M059J (cell line): ENCODE measurements around the gene SOHLH2. TPM values are rescaled to one million over a fixed set of nuclear protein-coding genes. Genes with fewer than 3 reads are reported as not detected.

Experiments
- DNase-seq: peaks from one replicate; pipeline ENCODE4 v3.0.0-alpha.2; 2012; ENCODE audit warnings: low read depth
- total RNA-seq: library from RNA; depleted of rRNA; stranded (reverse); fragments of >200 nt; shearing (Covaris generic); gene quantifications from 2 replicates; pipeline ENCODE4 v1.2.3, GENCODE V29; 2014

Gene SOHLH2
- total RNA-seq, 1 experiment from 2014 or later, result 1.7 TPM

DNA sequence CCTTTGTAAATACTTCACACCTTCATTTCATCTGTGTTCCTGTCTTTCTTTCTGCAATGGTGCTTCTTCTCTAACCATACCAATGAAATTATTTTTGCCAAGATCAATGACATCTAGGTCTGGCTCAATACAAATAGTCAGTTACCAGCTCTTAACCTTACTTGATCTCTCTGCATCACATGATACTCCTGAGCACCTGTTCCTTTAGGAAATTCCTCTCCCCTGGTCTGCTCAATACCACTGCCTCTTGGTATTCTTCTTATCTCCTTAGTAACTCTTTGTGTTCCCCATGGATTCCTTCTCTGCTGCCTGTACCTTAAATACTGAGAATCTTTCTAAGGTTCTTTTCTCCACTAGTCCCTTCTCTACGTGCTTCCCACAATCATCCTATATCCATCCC, 25.9 kb downstream of the SOHLH2 start:
- DNase-seq, result no peak

DNA sequence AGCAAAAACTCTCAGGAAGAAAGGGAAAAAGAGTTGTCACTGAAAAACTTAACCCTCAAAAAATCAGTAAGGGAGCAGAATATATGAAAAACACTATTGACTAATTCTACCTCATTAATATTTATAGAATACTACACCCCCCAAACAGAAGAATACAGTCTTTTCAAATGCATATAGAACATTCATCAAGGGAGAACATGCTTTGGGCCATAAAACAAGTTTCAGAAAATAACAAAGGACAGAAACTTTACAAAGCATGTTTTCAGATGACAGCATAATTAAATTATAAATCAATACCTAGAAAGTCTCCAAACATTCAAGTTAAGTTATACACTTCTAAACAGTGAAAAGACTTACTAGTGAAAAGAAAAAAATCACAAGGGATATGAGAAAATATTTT, 30.5 kb downstream of the SOHLH2 start:
- no peak for DNase-seq

DNA sequence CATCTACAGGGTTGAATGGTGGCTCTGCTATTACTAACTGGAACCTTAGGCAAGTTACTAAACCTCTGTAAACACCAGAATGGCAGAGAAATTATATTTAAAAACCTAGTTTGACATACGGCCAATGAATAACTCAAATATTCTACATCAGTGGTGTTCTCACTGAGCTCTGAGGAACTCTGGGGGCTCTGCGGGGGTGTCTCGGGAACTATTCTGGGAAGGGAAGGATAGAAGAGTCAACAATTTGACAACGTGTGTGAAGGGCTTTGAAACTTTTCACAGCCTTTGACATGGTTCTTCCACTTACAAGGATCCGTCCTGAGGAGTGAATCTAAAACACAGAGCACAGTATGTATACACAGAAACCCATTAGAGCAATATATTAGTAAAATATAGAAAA, 38.7 kb downstream of the SOHLH2 start:
- no peak for DNase-seq

DNA sequence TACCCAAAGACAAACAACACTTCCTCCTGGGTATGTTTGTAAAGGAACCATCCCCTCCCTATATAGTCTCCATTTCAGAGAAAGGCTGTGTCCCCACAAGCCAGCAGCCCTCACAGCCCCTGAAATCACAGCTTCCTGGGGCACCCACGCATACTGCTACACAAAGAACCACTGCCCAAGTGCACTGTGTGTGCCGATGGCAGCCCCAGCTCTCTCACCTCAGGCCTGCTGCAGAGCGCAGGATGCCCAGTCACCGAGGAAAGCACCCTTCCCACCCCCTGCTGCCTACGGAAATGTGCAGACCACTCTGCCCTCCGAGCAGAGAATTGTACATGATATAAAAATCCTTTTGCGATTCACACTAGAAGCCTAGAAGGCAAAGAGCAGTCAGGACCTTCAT, 39.4 kb downstream of the SOHLH2 start:
- DNase-seq, result no peak

DNA sequence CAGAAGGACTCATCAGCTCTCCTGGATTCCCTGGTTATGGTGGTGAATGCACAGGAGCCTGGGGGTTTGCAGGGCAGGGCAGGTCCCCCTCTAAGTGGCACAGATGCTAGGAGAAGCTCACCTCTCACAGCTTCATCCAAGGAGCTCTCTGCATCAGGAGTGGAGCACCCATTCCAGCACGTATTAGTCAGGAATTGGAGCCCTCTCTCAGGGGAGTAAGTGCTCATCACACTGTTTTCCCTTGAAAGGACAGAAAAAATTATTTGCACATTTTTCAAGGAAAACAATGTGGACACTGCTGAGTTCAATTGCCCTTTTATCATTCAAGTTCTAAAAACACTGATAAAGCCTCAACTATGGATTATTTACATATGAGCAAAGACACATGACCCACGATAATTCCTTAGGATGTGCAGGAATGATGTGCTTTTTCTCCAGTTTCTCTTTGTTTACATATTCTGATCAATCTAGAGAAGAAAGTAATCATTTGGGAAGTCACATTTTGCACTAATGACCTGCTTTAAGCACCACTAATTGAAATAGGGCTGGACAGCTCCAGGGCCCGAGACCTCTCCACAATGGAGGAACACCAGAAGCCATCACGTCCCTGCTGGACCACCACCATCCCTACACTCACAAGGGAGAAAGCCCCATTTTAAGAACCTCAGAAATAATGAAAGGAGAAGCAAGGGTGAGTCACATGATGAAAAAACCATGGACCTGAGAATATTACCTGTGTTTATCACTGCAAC, 40.6 kb downstream of the SOHLH2 start:
- DNase-seq, result no peak

DNA sequence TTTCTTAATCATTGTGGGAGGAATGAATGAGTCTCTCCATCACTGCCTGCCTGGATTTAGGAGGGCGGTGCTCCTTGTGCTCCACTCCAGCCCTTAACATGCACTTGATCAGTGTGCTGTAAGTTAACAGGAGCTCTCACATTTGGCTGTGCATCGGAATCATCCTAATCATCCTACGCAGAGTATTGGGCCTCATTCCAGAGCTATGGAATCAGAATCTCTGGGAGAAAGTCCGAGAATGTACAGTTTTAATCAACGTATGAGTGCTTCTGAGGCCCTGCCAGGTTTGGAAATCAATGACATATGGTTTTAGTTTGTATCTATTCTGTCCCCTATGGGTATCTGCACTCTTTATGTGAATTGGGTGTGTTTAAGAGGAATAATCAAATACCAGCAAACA, 48.3 kb downstream of the SOHLH2 start:
- no peak for DNase-seq

DNA sequence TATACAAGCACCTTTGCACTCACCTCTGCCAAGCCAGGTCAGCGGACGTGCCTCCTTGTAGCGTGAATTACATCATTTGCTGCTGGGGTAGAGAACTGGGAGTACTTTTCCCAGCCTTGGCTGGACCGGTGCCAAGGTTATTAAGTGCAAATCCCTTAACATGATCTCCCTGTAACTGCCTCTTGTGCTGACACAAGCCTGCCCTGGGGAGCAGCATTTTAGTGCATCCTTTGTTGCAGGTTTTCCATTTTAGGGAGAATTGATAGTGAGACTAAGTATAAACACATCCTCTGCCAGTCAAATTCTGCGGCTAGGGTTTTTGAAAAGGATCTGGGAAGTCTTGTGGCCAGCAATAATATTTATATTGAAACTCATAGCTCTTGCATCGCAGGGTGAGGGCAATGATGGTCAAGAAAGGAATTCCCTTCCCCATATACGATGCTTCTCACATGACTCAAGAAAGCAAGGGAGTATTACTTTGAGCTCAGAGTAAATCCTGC, 50.5 kb downstream of the SOHLH2 start:
- DNase-seq, result peak; percentile 93

DNA sequence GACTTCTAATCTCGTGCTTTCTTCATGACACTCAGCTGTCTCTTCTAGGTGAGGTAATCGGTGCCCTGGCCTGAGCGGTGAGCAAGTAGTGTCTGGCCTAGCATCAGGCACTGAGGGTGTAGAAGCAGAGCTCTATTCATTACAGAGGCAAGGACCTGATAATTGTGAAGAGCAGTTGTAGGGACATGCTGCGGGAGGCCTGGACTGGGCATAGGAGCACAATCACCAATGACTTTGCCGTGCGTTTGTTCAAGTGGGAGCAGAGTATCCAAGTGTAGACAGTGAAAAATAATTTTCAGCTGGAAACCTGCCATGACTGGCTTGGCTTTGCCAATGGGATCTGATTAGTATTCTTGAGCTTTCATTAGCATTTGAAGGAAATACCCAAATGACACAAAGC, 51.1 kb downstream of the SOHLH2 start:
- no peak for DNase-seq

DNA sequence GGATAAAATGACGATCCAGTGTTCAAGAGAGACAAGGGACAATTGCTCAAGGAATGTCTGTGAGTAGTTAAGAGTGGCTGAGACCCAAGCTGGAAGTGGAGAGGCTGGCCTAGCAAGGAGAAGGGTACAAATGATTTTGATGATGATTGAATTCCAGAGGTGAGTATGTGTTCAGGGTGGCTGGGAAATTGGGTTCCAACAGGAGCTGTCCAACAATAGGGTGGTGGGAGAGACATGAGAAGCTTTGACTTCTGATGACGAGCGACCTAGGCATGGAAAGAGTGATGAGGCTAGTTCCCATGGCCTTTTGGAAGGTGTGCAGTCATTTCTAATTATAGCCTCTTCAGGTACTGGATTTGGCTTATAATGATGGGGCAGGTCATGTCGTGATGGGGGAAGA, 54.1 kb downstream of the SOHLH2 start:
- DNase-seq, result no peak

DNA sequence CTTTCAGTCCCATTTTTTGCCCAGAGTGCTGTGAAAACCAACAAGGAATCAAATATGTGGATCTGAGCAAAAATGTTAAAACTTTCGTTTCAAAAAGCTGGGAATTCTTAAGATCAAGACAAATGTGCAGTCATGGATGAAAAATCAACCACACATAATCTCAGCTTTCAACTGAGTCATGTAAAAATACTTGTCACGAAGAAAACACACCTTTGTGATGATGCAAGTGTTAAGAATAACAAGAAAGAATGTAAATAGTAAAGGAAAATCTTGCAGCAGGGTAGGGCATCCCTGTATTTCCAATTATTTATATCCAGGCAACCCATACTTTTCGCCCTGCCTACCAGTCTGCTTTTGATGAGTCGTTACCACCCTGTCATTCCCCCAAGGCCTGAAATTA, 55.7 kb downstream of the SOHLH2 start:
- DNase-seq, result peak; percentile 76

DNA sequence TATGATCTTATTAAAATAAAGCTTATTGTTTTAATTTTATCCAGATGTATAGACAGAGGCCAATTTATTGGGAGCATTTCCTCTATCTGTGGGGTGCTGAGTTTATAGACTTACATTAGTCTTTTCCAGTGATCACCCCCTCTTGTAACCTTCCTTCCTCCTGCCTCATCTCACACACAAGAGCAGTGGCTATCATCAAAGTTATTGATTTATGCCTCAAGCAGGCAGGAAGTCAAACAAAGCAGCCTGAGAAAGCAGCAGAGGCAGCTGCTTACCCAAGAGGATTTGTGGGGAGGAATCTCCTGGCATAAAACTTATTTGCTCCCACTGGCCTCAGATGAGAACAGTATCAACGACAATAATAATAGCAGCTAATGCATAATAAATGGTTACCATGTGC, 56.9 kb downstream of the SOHLH2 start:
- DNase-seq, result no peak

DNA sequence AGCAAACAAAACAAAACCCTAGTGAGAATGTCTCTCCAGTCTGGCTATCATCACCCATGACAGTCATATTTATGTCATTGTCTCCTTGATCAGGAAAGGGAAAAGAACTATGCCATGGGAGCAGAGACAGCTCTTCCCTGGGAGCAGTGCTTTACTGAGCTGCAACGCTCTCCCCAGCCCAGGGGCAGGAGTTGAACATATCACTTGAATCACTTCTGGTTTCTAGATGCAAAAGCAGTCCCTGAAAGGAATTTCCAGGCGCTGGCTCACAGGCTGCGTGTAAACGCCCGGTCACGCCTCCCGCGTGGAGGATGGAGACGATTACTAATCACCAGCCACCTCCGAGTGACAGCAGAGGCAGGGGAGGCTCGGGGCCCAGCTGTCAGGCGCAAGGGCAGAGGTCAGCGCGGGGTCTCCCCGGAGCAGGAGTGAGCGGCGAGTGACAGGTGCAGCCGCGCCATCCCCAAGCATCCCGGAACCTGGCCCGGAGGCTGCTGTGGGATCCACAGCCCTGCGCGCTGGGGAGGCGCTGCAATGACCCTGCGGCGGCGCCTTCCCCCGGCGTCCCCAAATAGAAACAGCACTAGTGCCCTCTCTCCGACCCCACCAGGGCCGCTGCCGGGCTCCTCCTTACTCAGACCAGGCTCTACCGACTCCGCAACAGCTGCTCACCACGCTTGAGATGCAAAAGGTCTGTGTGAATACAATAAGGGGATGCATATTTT, 59.6 kb downstream of the SOHLH2 start:
- DNase-seq, result no peak

DNA sequence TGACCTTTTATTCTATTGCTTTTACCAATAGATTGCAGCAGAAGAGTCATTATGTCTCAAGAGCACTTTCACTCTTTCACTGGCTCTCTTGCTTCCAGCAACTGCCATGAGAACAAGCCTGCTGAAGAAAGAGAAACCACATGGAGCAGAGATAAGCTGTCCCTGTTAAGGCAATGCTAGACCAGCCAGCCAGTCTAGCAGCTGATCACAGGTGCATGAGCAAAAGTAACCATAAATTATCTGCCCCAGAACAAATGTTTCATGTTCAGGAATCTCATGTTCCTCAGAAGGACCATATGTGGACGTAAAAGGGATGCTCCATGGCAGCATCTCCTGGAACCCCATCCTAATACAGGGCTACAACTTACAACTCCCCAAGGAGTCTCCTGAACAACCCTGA, 62.8 kb downstream of the SOHLH2 start:
- DNase-seq, result no peak

DNA sequence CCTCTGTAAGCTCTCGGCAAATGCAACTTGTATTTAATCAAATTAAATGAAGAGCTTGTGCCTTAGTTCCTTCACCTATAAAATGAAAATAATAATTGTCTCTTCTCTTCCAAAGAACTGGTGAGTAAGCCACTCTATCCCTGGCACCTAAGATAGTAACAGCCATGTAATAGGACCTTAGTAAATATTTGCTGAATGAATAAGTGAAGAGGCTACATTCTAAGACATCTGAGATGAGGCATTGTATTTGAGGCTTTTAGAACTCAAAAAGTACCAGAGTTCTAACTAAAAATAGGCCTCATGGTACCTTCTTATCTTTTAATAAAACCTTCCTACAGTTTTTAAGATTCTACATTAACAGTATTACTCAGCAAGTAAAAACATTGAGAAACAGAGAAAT, 65.9 kb downstream of the SOHLH2 start:
- no peak for DNase-seq

DNA sequence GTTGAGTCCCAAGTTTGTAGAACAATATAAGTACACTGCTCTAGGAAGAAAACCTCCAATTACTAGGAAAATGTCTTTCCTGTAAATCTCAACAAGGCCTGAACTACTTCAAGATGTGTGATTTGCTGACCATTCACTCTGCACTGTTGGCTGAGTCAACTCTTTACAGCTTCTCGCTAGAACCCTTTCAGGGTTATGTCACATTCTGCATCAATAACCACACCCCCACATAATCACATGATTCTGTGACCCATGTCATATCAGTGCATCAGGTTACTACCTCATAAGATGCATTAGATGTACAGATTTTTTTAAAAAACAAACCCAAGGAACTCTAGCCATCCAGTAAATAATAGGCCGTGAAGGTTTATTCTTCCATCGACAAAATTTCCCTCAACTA, 67.0 kb downstream of the SOHLH2 start:
- no peak for DNase-seq

DNA sequence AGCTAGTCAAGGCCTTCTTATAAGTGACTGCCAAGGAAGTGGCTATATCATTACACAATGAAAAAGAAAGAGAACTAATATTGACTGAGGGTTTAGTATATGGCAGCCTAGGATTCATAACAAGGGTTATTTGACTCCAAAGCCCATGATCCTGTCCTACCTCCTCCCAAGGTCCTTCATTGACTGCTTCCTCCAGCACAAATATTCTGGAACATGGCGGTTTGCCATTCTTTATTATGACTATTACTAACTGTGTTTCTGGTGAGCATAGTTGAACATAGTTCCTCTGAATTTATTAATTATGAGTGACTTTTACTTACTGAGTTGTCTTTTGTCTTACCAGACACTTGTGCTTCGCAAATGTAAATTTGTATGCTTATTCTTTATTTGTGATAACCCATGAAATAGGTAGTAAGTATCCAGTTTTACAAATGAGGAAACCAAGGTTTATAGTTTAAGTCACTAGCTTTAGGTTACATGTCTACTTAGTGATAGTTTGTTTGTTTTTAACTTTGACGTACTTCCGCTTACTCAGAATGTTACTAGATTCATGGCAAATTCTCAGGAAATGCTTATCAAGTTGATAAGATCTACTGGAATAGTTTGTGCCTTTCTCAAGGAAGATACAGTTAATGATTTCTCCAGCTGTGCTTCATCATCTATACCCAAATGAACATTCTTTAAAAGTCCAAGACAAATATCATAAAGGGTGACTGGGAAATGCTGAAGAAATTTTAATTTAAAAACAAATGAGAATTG, 67.7 kb downstream of the SOHLH2 start:
- peak; percentile 38 for DNase-seq

DNA sequence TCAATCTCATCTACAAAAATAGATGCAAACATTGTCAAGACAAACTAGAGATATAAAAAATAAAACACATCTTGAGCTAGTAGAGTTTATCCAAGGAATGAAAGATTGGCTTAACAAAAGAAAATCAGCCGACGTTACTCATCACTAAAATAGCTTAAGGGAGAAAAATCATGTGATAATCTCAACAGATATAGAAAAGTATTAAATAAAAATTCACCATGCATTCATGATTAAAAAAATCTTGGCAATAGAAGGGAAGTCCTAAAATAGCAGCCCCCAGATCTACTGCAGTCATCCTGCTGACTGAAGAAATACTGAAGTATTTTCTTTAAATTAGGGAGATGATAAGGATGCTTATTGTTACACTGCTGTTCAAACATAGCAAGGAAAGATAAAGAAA, 70.6 kb downstream of the SOHLH2 start:
- DNase-seq, result no peak

DNA sequence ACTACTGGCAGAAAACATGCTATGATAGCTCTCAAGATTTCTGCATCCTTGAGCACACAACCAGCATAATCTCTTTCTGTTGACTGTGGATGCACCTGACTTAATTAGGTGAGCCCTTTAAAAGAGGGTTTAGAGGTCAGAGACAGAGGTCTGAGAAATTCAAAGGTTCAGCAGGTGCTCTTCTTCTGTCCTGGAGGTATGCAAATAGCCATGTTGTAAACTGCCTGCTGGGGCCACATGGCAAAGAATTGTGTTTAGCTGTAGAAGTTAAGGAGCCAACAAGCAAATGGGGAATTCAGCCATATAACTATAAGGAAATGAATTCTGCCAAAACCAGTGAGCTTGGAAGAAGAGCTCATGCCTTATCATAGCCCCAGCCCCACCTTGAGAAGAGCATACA, 71.6 kb downstream of the SOHLH2 start:
- no peak for DNase-seq

DNA sequence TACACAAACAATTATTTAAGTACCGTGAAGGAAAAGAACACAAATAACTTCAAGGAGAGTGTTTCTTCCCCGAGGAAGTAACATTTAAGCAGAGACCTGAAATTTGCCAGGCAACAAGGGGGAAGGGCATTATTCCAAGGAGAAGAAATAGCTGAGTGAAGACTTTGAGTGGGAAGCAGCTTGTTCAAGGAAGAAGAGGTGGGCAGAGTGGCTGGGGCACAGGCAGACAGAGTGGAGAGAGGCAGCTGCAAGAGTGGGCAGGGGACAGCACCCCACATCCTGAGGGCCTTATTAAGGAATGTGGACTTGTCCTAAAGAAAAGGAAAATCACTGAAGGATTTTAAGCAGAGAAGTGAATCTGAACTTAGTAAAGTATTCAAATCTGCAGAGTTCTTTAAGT, 78.5 kb downstream of the SOHLH2 start:
- no peak for DNase-seq

DNA sequence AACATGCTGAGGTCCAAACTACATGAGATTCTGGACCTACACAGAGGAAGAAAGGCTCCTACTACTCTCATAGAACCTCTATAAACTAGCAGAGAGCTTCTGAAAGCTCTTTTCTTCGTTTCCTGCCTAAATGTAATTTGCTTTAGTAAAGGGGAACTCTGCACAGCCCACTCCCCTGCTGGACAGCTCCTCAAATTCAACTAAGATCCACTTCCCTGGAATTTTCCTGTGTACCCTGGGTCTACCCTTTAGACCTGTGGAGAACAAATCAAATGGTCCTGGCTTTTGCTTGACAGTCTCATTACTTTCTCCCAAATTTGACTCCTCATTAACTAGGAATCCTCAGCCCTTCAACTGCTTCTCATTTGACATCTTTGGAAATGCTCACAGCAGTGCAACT, 79.7 kb downstream of the SOHLH2 start:
- DNase-seq, result no peak

DNA sequence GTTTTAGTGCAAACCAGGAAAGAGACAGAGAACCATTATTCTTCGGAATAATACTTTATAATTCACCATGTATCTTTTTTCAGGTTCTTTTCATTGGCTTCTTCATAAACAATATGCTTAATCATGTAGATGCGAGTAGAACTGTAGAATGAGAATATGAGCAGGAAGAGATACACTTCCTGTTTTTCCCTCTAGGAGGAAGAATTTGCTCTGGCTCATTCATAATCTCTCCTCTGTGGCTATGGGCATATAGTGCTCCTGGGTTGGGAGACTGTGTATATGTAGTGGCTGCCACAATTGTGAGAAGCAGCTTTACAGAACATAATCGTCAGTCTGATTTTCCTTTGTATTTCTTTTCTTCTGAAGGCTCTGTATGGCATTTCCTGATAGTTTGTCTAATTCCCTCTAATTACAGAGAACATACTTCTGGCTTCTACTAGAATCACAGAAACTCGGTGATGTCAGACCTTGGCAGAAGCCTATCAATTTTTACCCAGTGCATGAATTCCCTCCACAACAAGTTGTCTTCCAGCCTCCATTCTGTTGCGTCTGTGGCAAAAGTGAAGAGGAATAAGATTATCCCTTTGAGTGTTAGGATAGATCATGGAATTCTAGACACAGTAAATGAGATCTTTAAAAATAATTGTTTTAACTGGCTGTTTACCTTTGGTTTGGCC, 80.3 kb downstream of the SOHLH2 start:
- no peak for DNase-seq

DNA sequence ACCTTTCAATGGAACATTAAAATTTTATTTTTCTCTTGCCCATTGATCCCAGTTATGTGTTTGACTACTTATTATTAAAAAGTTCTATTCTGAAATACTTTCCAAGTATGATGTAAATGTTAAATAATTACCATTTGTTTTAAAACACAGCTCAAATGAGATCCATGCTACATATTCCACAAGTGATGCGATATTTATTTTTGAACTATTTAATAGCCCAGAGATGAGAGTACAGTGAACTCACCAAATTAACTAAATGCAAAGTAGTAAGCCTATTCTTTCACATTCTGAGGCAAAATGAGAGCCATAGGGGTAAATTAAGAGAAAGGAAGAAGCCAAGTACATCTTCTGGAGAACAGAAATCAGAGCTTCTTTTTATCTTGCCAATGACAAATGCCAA, 82.0 kb downstream of the SOHLH2 start:
- DNase-seq, result no peak
